DOHH2 (cell line): ENCODE data around the gene POU6F1.

Experiments
- H3F3A ChIP-seq: fragments of 200-600 bp; sonication (generic), shearing (Covaris generic); 2 replicates; pipeline ENCODE4 v1.6.0; 2016; ENCODE audit warnings: antibody characterized with exemption, mild to moderate bottlenecking; ENCODE audit not compliant: control insufficient read depth, insufficient read depth
- H3K27ac ChIP-seq: fragments of 200-600 bp; sonication (generic); 2 replicates; pipeline ENCODE4 v1.5.1; 2014; ENCODE audit warnings: low read depth, mild to moderate bottlenecking, low read length, moderate library complexity
- H3K27me3 ChIP-seq: fragments of 200-600 bp; sonication (generic); 2 replicates; pipeline ENCODE4 v1.6.1; 2014; ENCODE audit warnings: mild to moderate bottlenecking, low read length, mixed read lengths; ENCODE audit not compliant: control insufficient read depth
- H3K36me3 ChIP-seq: fragments of 200-600 bp; sonication (generic); 2 replicates; pipeline ENCODE4 v1.6.1; 2014; ENCODE audit warnings: mild to moderate bottlenecking, low read length, moderate library complexity, mixed read lengths; ENCODE audit not compliant: control insufficient read depth
- H3K4me1 ChIP-seq: fragments of 200-600 bp; sonication (generic); 2 replicates; pipeline ENCODE4 v1.6.1; 2014; ENCODE audit warnings: mild to moderate bottlenecking, low read length, mixed read lengths; ENCODE audit not compliant: control insufficient read depth
- H3K4me2 ChIP-seq: fragments of 200-600 bp; sonication (generic); 2 replicates; pipeline ENCODE4 v1.6.0; 2014; ENCODE audit warnings: mild to moderate bottlenecking, low read length, moderate library complexity
- H3K4me3 ChIP-seq: fragments of 200-600 bp; sonication (generic); 2 replicates; pipeline ENCODE4 v1.5.1; 2014; ENCODE audit warnings: mild to moderate bottlenecking, low read length, mixed read lengths
- H3K79me2 ChIP-seq: fragments of 200-600 bp; sonication (generic); 2 replicates; pipeline ENCODE4 v1.6.1; 2014; ENCODE audit warnings: mild to moderate bottlenecking, low read length, mixed read lengths; ENCODE audit not compliant: control insufficient read depth
- H3K9me2 ChIP-seq: fragments of 200-600 bp; sonication (generic); replicated peaks from 2 replicates; pipeline ENCODE4 v1.6.1; 2014; ENCODE audit warnings: mild to moderate bottlenecking, low read length, mixed read lengths; ENCODE audit not compliant: control insufficient read depth
- H3K9me3 ChIP-seq: fragments of 200-600 bp; sonication (generic); 2 replicates; pipeline ENCODE4 v1.6.1; 2014; ENCODE audit warnings: antibody characterized with exemption, low read length, mixed read lengths; ENCODE audit not compliant: control insufficient read depth, insufficient read depth
- H4K20me1 ChIP-seq: fragments of 200-600 bp; sonication (generic); 2 replicates; pipeline ENCODE4 v1.6.0; 2014; ENCODE audit warnings: low read depth, mild to moderate bottlenecking, antibody characterized with exemption, low read length, moderate library complexity; ENCODE audit not compliant: control insufficient read depth, insufficient read depth
- CTCF ChIP-seq: fragments of 200-600 bp; sonication (generic); IDR thresholded peaks from one replicate; pipeline ENCODE4 v1.5.1; 2014; ENCODE audit warnings: antibody characterized with exemption, mild to moderate bottlenecking, low read depth, low read length; ENCODE audit not compliant: poor library complexity, severe bottlenecking
- EZH2phosphoT487 ChIP-seq: fragments of 200-600 bp; sonication (generic); IDR thresholded peaks from 2 replicates; pipeline ENCODE4 v1.6.1; 2017; ENCODE audit warnings: borderline replicate concordance, mild to moderate bottlenecking, antibody characterized with exemption, low read length, moderate library complexity, mixed read lengths

The POU6F1 gene

GRCh38 chr12:51209259-51209658 lies 8.6 kb downstream of the POU6F1 start:
- H3K4me3 ChIP-seq: no peak overlapping the region
- H3K4me2 ChIP-seq: no peak overlapping the region
- no peaks in the 10 kb centered on the region for H3K9me2 ChIP-seq
- no peaks in the 10 kb centered on the region for H3K9me3 ChIP-seq
- no peak for TF ChIP-seq CTCF
- TF ChIP-seq EZH2phosphoT487: no peak
- H4K20me1 ChIP-seq: no peaks in the 10 kb centered on the region
- H3K36me3 ChIP-seq: no peaks in the 10 kb centered on the region
- H3K27ac ChIP-seq: no peak overlapping the region
- no peaks in the 10 kb centered on the region for H3K27me3 ChIP-seq
- H3K79me2 ChIP-seq: no peaks in the 10 kb centered on the region
- no peaks in the 10 kb centered on the region for H3K4me1 ChIP-seq
- no peaks in the 10 kb centered on the region for H3F3A ChIP-seq

- no peaks in the 10 kb centered on the region for H3K27me3 ChIP-seq
- no peaks in the 10 kb centered on the region for H3F3A ChIP-seq
- H3K4me1 ChIP-seq: no peaks in the 10 kb centered on the region
- no peak overlapping the region for H3K4me2 ChIP-seq
- H3K4me3 ChIP-seq: no peak overlapping the region
- H3K9me2 ChIP-seq: no peaks in the 10 kb centered on the region
- no peaks in the 10 kb centered on the region for H3K9me3 ChIP-seq
- no peak overlapping the region for H3K27ac ChIP-seq
- no peaks in the 10 kb centered on the region for H3K79me2 ChIP-seq
- H4K20me1 ChIP-seq: no peaks in the 10 kb centered on the region
- no peak for TF ChIP-seq CTCF
- no peak for TF ChIP-seq EZH2phosphoT487
- no peaks in the 10 kb centered on the region for H3K36me3 ChIP-seq
These were observed 9.7 kb downstream of the POU6F1 start for GRCh38 chr12:51208016-51208660.

GRCh38 chr12:51205350-51205749 lies 12.5 kb downstream of the POU6F1 start:
- H3K79me2 ChIP-seq: no peaks in the 10 kb centered on the region
- H3K27ac ChIP-seq: no peak overlapping the region
- H3K36me3 ChIP-seq: no peaks in the 10 kb centered on the region
- H3K9me2 ChIP-seq: no peaks in the 10 kb centered on the region
- H4K20me1 ChIP-seq: no peaks in the 10 kb centered on the region
- no peak overlapping the region for H3K4me3 ChIP-seq
- H3F3A ChIP-seq: no peaks in the 10 kb centered on the region
- H3K9me3 ChIP-seq: no peaks in the 10 kb centered on the region
- H3K4me2 ChIP-seq: no peak overlapping the region
- no peaks in the 10 kb centered on the region for H3K4me1 ChIP-seq
- H3K27me3 ChIP-seq: no peaks in the 10 kb centered on the region
- TF ChIP-seq EZH2phosphoT487 (no peak), CTCF (no peak)
